Endothelial cell of umbilical vein (primary cell): ENCODE results near the gene ST8SIA2. TPM values are rescaled to one million over a fixed set of nuclear protein-coding genes. Genes with fewer than 3 reads are reported as not detected.

Experiments used
- BruUV-seq: library from RNA; stranded (reverse); fragments of 400-500 nt; replicated peaks from 2 replicates; lab custom pipeline; 2021; lab: Mats Ljungman, UMichigan
- CTCF ChIA-PET: fragments of 300-600, 350-600 bp; sonication (Branson Sonifier 250); formaldehyde crosslinking; loops from one replicate; lab custom pipeline; 2021; ENCODE audit warnings: antibody characterized with exemption, inconsistent platforms; lab: Charles Lee
- POLR2A ChIA-PET: fragments of 300-600, 350-600 bp; sonication (Branson Sonifier 250); formaldehyde crosslinking; loops from one replicate; lab custom pipeline; 2021; ENCODE audit warnings: antibody characterized with exemption, inconsistent platforms; lab: Charles Lee
- DNase-seq: peaks from one replicate; pipeline ENCODE4 v3.0.0-alpha.2; 2011; ENCODE audit warnings: low read depth, low spot score
- FAIRE-seq: peaks from 2 replicates; lab custom pipeline; 2011; peaks lifted over from hg19 to GRCh38; lab: Jason Lieb, UNC
- H2AFZ ChIP-seq: 2 replicates; pipeline ENCODE4 v1.6.0; 2012; ENCODE audit warnings: low read depth, low read length, control low read depth, inconsistent platforms
- H3K27ac ChIP-seq: 2 replicates; pipeline ENCODE4 v1.5.1; 2011; ENCODE audit warnings: low read depth, mild to moderate bottlenecking, control low read depth, low read length, moderate library complexity; ENCODE audit not compliant: insufficient read depth
- H3K27me3 ChIP-seq, 2 experiments: 2 replicates each; pipeline versions ENCODE4 v1.6.0 to v1.6.1; 2011; ENCODE audit warnings: low read length in 2 of 2, mixed read lengths in 1 of 2; ENCODE audit not compliant: control insufficient read depth in 2 of 2, insufficient read depth in 2 of 2
- H3K36me3 ChIP-seq, 2 experiments: 2 replicates in 1 of 2; 3 replicates in 1 of 2; pipeline ENCODE4 v1.5.1; 2011; ENCODE audit warnings: low read length in 2 of 2, mild to moderate bottlenecking in 1 of 2, moderate library complexity in 1 of 2; ENCODE audit not compliant: control insufficient read depth in 2 of 2, insufficient read depth in 2 of 2; ENCODE audit errors: extremely low read depth in 1 of 2
- H3K4me1 ChIP-seq: 3 replicates; pipeline ENCODE4 v1.5.1; 2011; ENCODE audit warnings: mild to moderate bottlenecking, low read length; ENCODE audit not compliant: control insufficient read depth, insufficient read depth; ENCODE audit errors: extremely low read depth
- H3K4me2 ChIP-seq: 2 replicates; pipeline ENCODE4 v1.6.1; 2011; ENCODE audit warnings: low read length, control low read depth, mixed read lengths; ENCODE audit not compliant: insufficient read depth
- H3K4me3 ChIP-seq, 3 experiments: fragments of 200-600 bp in 1 of 3; sonication (generic), shearing (Covaris generic) in 1 of 3; replicated peaks in 1 of 3; 2 replicates each; pipeline ENCODE4 v1.5.1; 2011 to 2016; ENCODE audit warnings: control low read depth in 3 of 3, low read length in 3 of 3, mild to moderate bottlenecking in 2 of 3, inconsistent platforms in 1 of 3, low read depth in 1 of 3, moderate library complexity in 1 of 3; ENCODE audit not compliant: insufficient read depth in 1 of 3
- H3K79me2 ChIP-seq: 2 replicates; pipeline ENCODE4 v1.6.0; 2012; ENCODE audit warnings: low read length, inconsistent platforms; ENCODE audit not compliant: control insufficient read depth, insufficient read depth
- H3K9ac ChIP-seq: replicated peaks from 2 replicates; pipeline ENCODE3; 2011; ENCODE audit warnings: low read length, control low read depth; ENCODE audit not compliant: insufficient read depth; ENCODE audit errors: extremely low read depth
- H3K9me1 ChIP-seq: replicated peaks from 3 replicates; pipeline ENCODE4 v1.6.0; 2011; ENCODE audit warnings: mild to moderate bottlenecking, low read length; ENCODE audit not compliant: control insufficient read depth, insufficient read depth; ENCODE audit errors: extremely low read depth
- H3K9me3 ChIP-seq: replicated peaks from 2 replicates; pipeline ENCODE4 v1.5.1; 2012; ENCODE audit warnings: low read length, inconsistent platforms; ENCODE audit not compliant: control insufficient read depth, insufficient read depth
- H4K20me1 ChIP-seq: replicated peaks from 2 replicates; pipeline ENCODE3; 2011; ENCODE audit warnings: mild to moderate bottlenecking, low read length; ENCODE audit not compliant: control insufficient read depth, insufficient read depth; ENCODE audit errors: extremely low read depth
- EZH2 ChIP-seq: IDR thresholded peaks from 2 replicates; pipeline ENCODE4 v1.6.1; 2012; ENCODE audit warnings: borderline replicate concordance, low read depth, mild to moderate bottlenecking, moderate library complexity, low read length, inconsistent platforms; ENCODE audit not compliant: severe bottlenecking
- FOS ChIP-seq: IDR thresholded peaks from 2 replicates; pipeline ENCODE4 v1.6.1; 2011; ENCODE audit warnings: mild to moderate bottlenecking, low read length, moderate library complexity, borderline replicate concordance; ENCODE audit not compliant: insufficient read depth
- GATA2 ChIP-seq: IDR thresholded peaks from 2 replicates; pipeline ENCODE4 v1.7.0; 2011; ENCODE audit warnings: low read depth, mild to moderate bottlenecking, moderate library complexity, mixed read lengths, low read length; ENCODE audit not compliant: insufficient read length, insufficient read depth
- JUN ChIP-seq: IDR thresholded peaks from 2 replicates; pipeline ENCODE4 v1.6.1; 2011; ENCODE audit warnings: borderline replicate concordance, low read depth; ENCODE audit not compliant: insufficient read length, insufficient read depth
- MYC ChIP-seq: IDR thresholded peaks from one replicate; pipeline ENCODE4 v1.6.1; 2011; ENCODE audit warnings: mild to moderate bottlenecking, low read depth, low read length
- POLR2A ChIP-seq: IDR thresholded peaks from 2 replicates; pipeline ENCODE4 v1.6.1; 2012; ENCODE audit warnings: low read depth, mild to moderate bottlenecking, control low read depth, low read length
- POLR2AphosphoS5 ChIP-seq: IDR thresholded peaks from 2 replicates; pipeline ENCODE4 v1.6.1; 2012; ENCODE audit warnings: low read depth, mild to moderate bottlenecking, control low read depth, low read length, moderate library complexity; ENCODE audit not compliant: insufficient read depth
- dilution Hi-C: fragments of 300-500 bp; cut with MboI; formaldehyde crosslinking; loops from one replicate; pipeline ENCODE4 v1.15.0; 2019; ENCODE audit warnings: low sequenced_read_pairs; ENCODE audit not compliant: extremely low pct_ligation_motif_present
- intact Hi-C: fragments of 100-400 bp; cut with micrococcal nuclease; formaldehyde crosslinking; loops from one replicate; pipeline ENCODE4 v1.10.0; 2022
- polyA plus RNA-seq, 4 experiments: library from polyadenylated mRNA; depleted of rRNA in 3 of 4; stranded (reverse) in 3 of 4; unstranded in 1 of 4; fragments of >200 nt; gene quantifications; 2 replicates each; pipeline versions ENCODE4 v1.2.1 to v1.2.3, GENCODE V29; 2011 to 2012; ENCODE audit warnings: missing spikeins in 1 of 4
- total RNA-seq: library from RNA; stranded (reverse); gene quantifications from 2 replicates; pipeline ENCODE4 v1.2.3, GENCODE V29; 2021
- TF ChIP-seq, protein P1 (sequence below), 2 donors: IDR thresholded peaks; 1 replicate in 1 of 2; 2 replicates in 1 of 2; pipeline ENCODE4 v1.5.1; 2011; ENCODE audit warnings: low read length in 2 of 2, mild to moderate bottlenecking in 2 of 2, moderate library complexity in 2 of 2, control low read depth in 1 of 2, inconsistent platforms in 1 of 2, low read depth in 1 of 2; ENCODE audit not compliant: insufficient read depth in 1 of 2; ENCODE audit errors: extremely low read depth in 1 of 2
- TF ChIP-seq, protein P2 (sequence below): IDR thresholded peaks from 2 replicates; pipeline ENCODE4 v1.6.1; 2011; ENCODE audit not compliant: insufficient read depth, insufficient read length

ST8SIA2 gene
- total and polyA plus RNA-seq, 2 donors (not counting 3 experiments of a cell fraction or from before 2014, with no cell fraction given): 0.35 to 0.46 TPM

DNA sequence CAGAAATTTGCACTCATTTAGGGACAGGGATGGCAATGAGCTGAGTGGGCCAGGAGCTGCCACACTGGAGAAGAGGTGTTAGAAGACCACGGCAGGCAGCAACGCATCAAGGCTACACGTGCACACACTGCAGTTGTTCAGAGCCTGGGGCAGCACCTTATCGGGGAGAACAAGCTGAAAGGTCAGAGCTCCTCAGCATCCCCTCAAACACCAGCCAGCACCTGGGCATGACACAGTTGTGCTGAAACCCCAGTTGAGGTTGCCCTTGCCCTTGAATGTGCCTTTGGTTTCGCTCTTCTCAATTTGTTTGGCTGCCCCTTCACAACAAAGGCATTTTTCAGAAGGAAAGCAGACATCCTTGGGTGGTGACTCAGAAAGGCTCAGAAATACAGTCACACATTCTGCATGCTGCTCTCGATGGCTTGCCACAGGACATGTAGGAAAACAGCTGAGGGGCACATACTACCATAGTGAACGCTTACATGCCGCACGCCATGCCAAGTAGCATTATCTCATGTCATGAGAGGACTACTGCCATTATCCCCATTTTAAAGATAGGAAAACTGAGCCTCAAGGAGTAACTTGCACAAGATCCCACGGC lies 57.6 kb downstream of the ST8SIA2 start:
- DNase-seq (no peak), FAIRE-seq (no peak)
- no TSS peak for BruUV-seq
- Histone ChIP-seq H3K4me1 (no peaks in the 10 kb centered on the region), H3K9me3 (no peaks in the 10 kb centered on the region), H3K27me3 (no peaks in the 10 kb centered on the region), H2AFZ (no peak overlapping the region), H3K36me3 (no peaks in the 10 kb centered on the region), H3K9me1 (no peaks in the 10 kb centered on the region), H4K20me1 (no peaks in the 10 kb centered on the region), H3K4me2 (no peak overlapping the region), H3K79me2 (no peaks in the 10 kb centered on the region), H3K4me3 (no peak overlapping the region), H3K27ac (no peak overlapping the region), H3K9ac (no peak overlapping the region)
- TF ChIP-seq, protein P1, sequence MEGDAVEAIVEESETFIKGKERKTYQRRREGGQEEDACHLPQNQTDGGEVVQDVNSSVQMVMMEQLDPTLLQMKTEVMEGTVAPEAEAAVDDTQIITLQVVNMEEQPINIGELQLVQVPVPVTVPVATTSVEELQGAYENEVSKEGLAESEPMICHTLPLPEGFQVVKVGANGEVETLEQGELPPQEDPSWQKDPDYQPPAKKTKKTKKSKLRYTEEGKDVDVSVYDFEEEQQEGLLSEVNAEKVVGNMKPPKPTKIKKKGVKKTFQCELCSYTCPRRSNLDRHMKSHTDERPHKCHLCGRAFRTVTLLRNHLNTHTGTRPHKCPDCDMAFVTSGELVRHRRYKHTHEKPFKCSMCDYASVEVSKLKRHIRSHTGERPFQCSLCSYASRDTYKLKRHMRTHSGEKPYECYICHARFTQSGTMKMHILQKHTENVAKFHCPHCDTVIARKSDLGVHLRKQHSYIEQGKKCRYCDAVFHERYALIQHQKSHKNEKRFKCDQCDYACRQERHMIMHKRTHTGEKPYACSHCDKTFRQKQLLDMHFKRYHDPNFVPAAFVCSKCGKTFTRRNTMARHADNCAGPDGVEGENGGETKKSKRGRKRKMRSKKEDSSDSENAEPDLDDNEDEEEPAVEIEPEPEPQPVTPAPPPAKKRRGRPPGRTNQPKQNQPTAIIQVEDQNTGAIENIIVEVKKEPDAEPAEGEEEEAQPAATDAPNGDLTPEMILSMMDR (IDR thresholded peaks at IDR 0.05; ENCODE audit: extremely low read depth in 1 of 2, insufficient read depth in 1 of 2, low read depth in 1 of 2, low read length in 2 of 2): no peak
- no peak for TF ChIP-seq MYC
- dilution Hi-C loops: no loop called here
- ChIA-PET POLR2A (no interaction called here), CTCF (no interaction called here)
- intact Hi-C loops: no loop called here

- no peak for FAIRE-seq
- no peaks in the 10 kb centered on the region for H4K20me1 ChIP-seq
- H3K27me3 ChIP-seq: no peaks in the 10 kb centered on the region
- H3K9me3 ChIP-seq: no peaks in the 10 kb centered on the region
- no peak overlapping the region for H3K4me3 ChIP-seq
- no peak for DNase-seq
- no peaks in the 10 kb centered on the region for H3K79me2 ChIP-seq
- TF ChIP-seq, protein P2, sequence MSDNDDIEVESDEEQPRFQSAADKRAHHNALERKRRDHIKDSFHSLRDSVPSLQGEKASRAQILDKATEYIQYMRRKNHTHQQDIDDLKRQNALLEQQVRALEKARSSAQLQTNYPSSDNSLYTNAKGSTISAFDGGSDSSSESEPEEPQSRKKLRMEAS: no peak
- TF ChIP-seq, protein P1 (IDR thresholded peaks at IDR 0.05; ENCODE audit: extremely low read depth in 1 of 2, insufficient read depth in 1 of 2, low read depth in 1 of 2, low read length in 2 of 2): no peak
- no peak for TF ChIP-seq MYC
- no peak for TF ChIP-seq GATA2
- no peak for TF ChIP-seq JUN
- TF ChIP-seq POLR2A: no peak
- no peak for TF ChIP-seq EZH2
- no peak for TF ChIP-seq POLR2AphosphoS5
- no peak for TF ChIP-seq FOS
- dilution Hi-C loops (no loop called here), intact Hi-C loops (no loop called here)
- BruUV-seq: no TSS peak
- ChIA-PET POLR2A (no interaction called here), CTCF (no interaction called here)
- no peak overlapping the region for H3K9ac ChIP-seq
- H3K36me3 ChIP-seq: no peaks in the 10 kb centered on the region
- H3K4me2 ChIP-seq: no peak overlapping the region
- no peak overlapping the region for H3K27ac ChIP-seq
- no peaks in the 10 kb centered on the region for H3K9me1 ChIP-seq
- no peak overlapping the region for H2AFZ ChIP-seq
- H3K4me1 ChIP-seq: no peaks in the 10 kb centered on the region
Measured at GRCh38 chr15:92452143-92452542, 58.5 kb downstream of the ST8SIA2 start.
